Ishikawa (cell line): ENCODE results near the gene CERS6.

ENCODE experiments used
- CEBPB ChIP-seq: IDR thresholded peaks from 2 replicates; pipeline ENCODE4 v1.6.1; 2012
- CREB1 ChIP-seq: IDR thresholded peaks from 2 replicates; pipeline ENCODE4 v1.6.1; 2012; ENCODE audit warnings: low read depth
- EGR1 ChIP-seq: IDR thresholded peaks from 2 replicates; pipeline ENCODE4 v1.6.1; 2012
- EP300 ChIP-seq: IDR thresholded peaks from 2 replicates; pipeline ENCODE4 v1.6.1; 2012; ENCODE audit warnings: borderline replicate concordance
- FOXM1 ChIP-seq: IDR thresholded peaks from 2 replicates; pipeline ENCODE4 v1.6.1; 2012; ENCODE audit warnings: low read depth, borderline replicate concordance
- MAX ChIP-seq: IDR thresholded peaks from 2 replicates; pipeline ENCODE4 v1.6.1; 2012
- NFIC ChIP-seq: IDR thresholded peaks from 2 replicates; pipeline ENCODE4 v1.6.1; 2012
- RAD21 ChIP-seq: IDR thresholded peaks from 2 replicates; pipeline ENCODE4 v1.6.1; 2012; ENCODE audit warnings: low read depth
- TAF1 ChIP-seq: IDR thresholded peaks from 2 replicates; pipeline ENCODE4 v1.6.1; 2012; ENCODE audit warnings: low read depth, mild to moderate bottlenecking
- TCF12 ChIP-seq: IDR thresholded peaks from 2 replicates; pipeline ENCODE4 v1.6.1; 2012; ENCODE audit warnings: low read depth
- TEAD4 ChIP-seq: IDR thresholded peaks from 2 replicates; pipeline ENCODE4 v1.6.1; 2012
- USF1 ChIP-seq: IDR thresholded peaks from 2 replicates; pipeline ENCODE4 v1.6.1; 2012
- YY1 ChIP-seq: IDR thresholded peaks from 2 replicates; pipeline ENCODE4 v1.6.1; 2012; ENCODE audit warnings: low read depth
- ZBTB7A ChIP-seq: IDR thresholded peaks from 2 replicates; pipeline ENCODE4 v1.6.1; 2012; ENCODE audit warnings: low read depth
- TF ChIP-seq, protein P1 (sequence below): IDR thresholded peaks from 2 replicates; pipeline ENCODE4 v1.6.1; 2012; ENCODE audit warnings: low read depth, mild to moderate bottlenecking

CERS6 gene

GRCh38 chr2:168814939-168815907 is 359.2 kb downstream of the CERS6 start:
- TF ChIP-seq TEAD4 (peak; percentile 54), CEBPB (no peak)

- no peak for TF ChIP-seq YY1
- TF ChIP-seq TEAD4: no peak
- TF ChIP-seq TAF1: no peak
Measured at GRCh38 chr2:168816369-168816768, 360.3 kb downstream of the CERS6 start.

- TF ChIP-seq MAX: no peak
- no peak for TF ChIP-seq TEAD4
- TF ChIP-seq FOXM1: no peak
- TF ChIP-seq EGR1: no peak
- TF ChIP-seq RAD21: no peak
- no peak for TF ChIP-seq NFIC
- no peak for TF ChIP-seq ZBTB7A
- no peak for TF ChIP-seq EP300
- TF ChIP-seq, protein P1, sequence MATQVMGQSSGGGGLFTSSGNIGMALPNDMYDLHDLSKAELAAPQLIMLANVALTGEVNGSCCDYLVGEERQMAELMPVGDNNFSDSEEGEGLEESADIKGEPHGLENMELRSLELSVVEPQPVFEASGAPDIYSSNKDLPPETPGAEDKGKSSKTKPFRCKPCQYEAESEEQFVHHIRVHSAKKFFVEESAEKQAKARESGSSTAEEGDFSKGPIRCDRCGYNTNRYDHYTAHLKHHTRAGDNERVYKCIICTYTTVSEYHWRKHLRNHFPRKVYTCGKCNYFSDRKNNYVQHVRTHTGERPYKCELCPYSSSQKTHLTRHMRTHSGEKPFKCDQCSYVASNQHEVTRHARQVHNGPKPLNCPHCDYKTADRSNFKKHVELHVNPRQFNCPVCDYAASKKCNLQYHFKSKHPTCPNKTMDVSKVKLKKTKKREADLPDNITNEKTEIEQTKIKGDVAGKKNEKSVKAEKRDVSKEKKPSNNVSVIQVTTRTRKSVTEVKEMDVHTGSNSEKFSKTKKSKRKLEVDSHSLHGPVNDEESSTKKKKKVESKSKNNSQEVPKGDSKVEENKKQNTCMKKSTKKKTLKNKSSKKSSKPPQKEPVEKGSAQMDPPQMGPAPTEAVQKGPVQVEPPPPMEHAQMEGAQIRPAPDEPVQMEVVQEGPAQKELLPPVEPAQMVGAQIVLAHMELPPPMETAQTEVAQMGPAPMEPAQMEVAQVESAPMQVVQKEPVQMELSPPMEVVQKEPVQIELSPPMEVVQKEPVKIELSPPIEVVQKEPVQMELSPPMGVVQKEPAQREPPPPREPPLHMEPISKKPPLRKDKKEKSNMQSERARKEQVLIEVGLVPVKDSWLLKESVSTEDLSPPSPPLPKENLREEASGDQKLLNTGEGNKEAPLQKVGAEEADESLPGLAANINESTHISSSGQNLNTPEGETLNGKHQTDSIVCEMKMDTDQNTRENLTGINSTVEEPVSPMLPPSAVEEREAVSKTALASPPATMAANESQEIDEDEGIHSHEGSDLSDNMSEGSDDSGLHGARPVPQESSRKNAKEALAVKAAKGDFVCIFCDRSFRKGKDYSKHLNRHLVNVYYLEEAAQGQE: no peak
- no peak for TF ChIP-seq TCF12
- no peak for TF ChIP-seq YY1
- TF ChIP-seq TAF1: no peak
- TF ChIP-seq USF1: no peak
- TF ChIP-seq CEBPB: no peak
- TF ChIP-seq CREB1: no peak
Measured at GRCh38 chr2:168819050-168819715, 363.1 kb downstream of the CERS6 start.

DNA sequence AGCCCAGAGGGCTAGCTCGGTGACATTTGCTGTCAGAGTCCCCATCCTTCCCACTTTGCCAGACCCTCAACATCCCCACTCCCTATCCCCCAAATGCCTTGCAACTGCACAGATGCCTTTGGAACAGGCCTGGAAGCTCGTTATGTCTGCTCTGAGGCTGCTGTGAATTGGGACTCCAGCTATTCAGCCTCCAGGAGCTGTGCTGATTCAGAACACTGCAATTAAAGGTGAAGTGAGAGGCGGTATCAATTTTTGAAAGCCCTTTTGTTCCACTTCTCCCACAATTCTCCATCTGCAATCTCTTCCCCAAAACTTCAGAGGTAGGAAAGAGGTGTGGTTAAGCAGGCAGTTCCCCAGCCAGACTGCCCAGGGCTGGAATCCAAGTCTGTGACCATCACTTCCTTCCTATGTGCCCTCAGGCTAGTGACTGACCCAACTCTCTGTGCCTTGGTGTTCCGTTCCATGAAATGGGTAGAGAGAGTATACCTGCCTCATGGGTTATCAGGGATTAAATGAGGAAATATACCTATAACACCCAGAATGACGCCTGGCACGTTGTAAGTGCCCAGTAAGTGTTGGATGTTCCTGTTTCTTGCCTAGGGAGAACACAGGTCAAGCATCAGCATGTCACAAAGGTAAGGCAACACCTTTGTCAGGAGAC is 363.9 kb downstream of the CERS6 start:
- no peak for TF ChIP-seq TCF12
- TF ChIP-seq YY1: no peak
- no peak for TF ChIP-seq CEBPB
- TF ChIP-seq, protein P1: no peak
- no peak for TF ChIP-seq TAF1
- no peak for TF ChIP-seq ZBTB7A
- TF ChIP-seq CREB1: no peak
- TF ChIP-seq MAX: no peak
- TF ChIP-seq USF1: no peak
- TF ChIP-seq TEAD4: no peak
- no peak for TF ChIP-seq EGR1
- no peak for TF ChIP-seq RAD21

DNA sequence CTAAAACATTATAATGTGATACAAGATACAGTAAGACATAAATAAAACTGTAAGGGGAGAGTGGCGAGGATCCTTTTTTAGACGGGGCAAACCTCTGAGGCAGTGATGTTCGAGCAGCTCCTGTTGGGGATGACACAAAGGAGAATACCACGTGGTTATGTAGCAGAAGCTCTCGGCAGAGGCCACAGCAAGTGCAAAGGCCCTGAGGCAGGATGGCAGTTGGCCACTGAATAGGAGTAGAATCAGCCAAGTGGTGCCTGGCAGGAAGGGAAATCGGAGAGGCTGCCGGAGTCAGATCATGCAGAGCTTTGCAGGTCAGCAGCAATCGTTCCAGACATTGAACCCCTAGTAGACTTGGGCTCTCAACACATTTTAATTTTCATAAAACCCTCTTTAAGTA is 365.5 kb downstream of the CERS6 start:
- TF ChIP-seq, protein P1: no peak
- no peak for TF ChIP-seq TCF12
- TF ChIP-seq MAX: no peak
- TF ChIP-seq NFIC: no peak
- TF ChIP-seq YY1: no peak
- TF ChIP-seq TEAD4: no peak
- TF ChIP-seq RAD21: no peak
- no peak for TF ChIP-seq EP300
- TF ChIP-seq FOXM1: no peak
- TF ChIP-seq USF1: no peak
- TF ChIP-seq TAF1: no peak
- TF ChIP-seq ZBTB7A: no peak
- no peak for TF ChIP-seq EGR1
- TF ChIP-seq CEBPB: no peak
